GM13976 (cell line): ENCODE measurements around the gene NXPH4.

Experiments used
- DNase-seq: peaks from one replicate; pipeline ENCODE4 v3.0.0; 2012; ENCODE audit warnings: low spot score
- in situ Hi-C: fragments of 300-500 bp; cut with MboI; formaldehyde crosslinking; loops from one replicate; pipeline ENCODE4 v1.12.0; 2022; ENCODE audit warnings: low sequenced_read_pairs, mixed read lengths, inconsistent platforms; ENCODE audit not compliant: unreplicated experiment
- TF ChIP-seq, protein P1 (sequence below): IDR thresholded peaks from 2 replicates; pipeline ENCODE4 v1.5.1; 2012; ENCODE audit warnings: borderline replicate concordance, mild to moderate bottlenecking; ENCODE audit not compliant: insufficient read depth; ENCODE audit errors: extremely low read depth, missing control alignments, control extremely low read depth

The NXPH4 gene

DNA sequence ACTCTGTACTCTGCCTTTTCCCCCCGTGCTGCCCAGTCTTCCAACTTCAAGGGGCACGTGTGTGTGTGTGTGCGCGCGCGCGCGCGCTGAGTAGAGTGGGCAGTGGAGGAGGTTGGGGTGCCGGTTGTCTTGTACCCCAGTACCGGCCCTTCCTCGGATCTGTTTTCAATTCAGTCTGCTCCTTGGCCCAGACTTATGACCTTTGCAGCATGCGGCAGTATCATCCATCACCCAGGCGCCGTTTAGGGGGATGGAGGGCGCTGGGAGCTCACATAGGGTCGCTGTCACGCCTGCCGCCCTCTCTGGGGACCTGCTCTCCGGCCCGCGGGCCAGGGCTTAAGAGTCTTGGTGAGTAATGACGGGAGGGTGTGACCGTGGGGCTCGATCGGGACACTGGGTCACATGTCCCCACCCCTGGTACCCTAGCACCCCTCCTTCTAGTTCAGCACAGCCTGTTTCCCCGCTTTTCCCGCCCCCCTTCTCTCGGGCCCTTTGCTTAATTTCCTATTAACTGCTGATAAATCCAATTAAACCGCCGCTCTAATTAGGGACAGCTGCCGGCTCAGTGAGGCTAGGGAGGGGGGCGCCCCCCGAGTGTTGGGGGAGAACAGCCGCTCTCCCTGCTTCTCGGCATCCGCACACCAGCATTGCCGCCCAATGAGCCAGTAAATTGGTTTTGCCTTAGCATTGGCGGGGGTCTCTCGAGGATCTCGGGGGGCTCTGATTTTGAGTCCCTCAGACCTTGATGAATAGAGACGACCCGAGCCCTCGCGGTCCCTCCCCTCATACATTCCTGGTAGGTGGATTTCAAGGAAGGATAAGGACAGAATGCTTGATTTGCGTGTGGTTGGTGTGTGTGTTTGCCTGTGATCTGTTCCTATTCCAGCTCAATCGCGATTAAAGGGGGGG is 25.1 kb downstream of the NXPH4 start:
- TF ChIP-seq, protein P1, sequence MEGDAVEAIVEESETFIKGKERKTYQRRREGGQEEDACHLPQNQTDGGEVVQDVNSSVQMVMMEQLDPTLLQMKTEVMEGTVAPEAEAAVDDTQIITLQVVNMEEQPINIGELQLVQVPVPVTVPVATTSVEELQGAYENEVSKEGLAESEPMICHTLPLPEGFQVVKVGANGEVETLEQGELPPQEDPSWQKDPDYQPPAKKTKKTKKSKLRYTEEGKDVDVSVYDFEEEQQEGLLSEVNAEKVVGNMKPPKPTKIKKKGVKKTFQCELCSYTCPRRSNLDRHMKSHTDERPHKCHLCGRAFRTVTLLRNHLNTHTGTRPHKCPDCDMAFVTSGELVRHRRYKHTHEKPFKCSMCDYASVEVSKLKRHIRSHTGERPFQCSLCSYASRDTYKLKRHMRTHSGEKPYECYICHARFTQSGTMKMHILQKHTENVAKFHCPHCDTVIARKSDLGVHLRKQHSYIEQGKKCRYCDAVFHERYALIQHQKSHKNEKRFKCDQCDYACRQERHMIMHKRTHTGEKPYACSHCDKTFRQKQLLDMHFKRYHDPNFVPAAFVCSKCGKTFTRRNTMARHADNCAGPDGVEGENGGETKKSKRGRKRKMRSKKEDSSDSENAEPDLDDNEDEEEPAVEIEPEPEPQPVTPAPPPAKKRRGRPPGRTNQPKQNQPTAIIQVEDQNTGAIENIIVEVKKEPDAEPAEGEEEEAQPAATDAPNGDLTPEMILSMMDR: no peak
- in situ Hi-C loops: no loop called here
- no peak for DNase-seq

DNA sequence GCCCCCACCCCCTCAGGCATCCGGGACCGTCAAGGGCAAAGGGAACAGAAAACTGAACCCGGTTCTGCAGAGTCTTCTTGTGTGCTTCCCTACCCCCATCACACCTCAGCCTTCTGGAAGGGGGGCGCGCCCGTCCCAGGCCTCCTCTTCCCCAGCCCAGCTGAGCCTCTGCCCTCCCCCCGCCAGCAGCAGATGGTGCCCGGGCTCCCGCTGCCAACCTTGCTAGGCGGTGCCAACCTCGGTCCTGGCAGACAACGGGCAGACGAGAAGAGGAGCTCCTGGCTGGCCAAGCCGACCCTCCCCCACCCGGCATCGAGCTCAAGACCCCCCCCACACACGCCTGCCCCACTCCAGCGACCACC is 25.7 kb downstream of the NXPH4 start:
- TF ChIP-seq, protein P1: no peak
- in situ Hi-C loops: no loop called here
- DNase-seq: no peak

DNA sequence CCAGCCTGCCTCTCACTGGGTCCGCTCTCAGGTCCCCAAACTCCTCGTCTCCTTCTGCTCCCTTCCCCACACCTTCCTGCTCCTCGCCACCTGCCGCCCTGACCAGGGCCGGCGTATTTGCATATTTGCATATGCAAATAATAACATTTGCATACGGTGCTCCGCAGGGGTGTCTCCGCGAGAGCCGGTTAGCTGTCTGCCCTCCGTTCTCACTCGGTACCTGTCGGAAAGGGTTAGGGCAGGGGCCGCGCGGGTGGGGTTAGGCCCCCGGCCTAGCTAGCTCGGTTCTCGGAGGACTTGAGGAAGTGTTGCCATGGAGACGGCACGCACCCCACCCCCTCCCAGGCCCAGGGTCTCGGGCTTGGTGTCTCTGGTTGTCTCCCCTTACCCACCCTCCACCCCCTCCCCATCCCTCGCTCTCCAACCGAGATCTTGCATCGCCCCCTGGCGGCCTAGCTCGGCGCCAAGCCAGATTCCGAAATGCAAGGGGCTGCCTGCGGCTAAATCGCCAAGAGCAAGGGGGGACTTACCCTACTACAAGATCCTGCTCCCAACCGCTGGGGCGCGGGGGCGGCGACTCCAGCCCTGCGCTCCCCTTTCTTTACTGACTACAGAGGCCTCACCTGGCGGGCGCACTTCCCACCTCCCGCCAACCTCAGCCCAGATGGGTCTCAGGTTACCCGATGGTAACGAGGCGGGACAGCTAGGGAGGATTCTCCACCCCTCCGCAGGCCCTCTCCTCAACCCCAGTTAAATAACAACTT is 26.3 kb downstream of the NXPH4 start:
- in situ Hi-C loops: no loop called here
- DNase-seq: peak; percentile 79
- TF ChIP-seq, protein P1: peak; percentile 73

DNA sequence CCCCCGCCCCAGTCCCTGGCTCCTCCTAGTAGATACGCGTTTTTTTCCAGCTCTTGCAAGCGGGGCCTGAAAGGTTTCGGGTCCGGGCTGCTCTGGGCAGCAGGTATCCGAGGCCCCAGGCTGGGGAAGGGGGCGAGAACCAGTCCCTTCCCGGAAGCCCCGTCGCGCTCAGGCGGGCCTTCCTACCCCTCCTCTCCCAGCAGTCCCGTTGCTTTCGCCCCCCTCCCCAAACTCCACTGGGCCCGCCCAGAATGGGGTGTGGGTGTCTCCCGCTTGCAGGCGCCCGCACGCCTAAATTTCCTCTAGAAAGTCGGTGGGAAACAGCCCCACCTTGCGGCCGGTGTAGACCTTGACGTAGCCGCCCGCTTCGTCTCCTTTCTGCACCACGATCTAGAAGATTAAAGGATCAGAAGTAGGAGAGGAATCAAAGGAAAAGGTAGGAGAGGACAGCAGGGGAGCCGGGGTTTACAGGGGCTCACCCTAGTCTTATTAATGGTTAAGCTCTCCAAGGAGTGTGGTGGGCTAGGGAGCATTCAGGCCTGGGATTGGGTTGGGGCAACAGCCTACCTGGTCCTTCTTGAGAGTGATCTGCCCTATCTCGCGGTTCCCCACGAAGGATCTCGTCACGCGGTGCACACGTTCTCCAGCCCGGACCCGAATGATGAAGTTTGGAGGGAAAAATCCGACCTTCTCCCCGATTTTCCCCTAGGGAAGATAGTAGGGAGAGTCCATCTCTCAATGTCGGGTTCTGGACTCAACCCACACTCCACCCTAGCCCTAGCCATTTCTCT is 27.1 kb downstream of the NXPH4 start:
- in situ Hi-C loops: no loop called here
- peak; percentile 84 for DNase-seq
- TF ChIP-seq, protein P1: peak; percentile 81

DNA sequence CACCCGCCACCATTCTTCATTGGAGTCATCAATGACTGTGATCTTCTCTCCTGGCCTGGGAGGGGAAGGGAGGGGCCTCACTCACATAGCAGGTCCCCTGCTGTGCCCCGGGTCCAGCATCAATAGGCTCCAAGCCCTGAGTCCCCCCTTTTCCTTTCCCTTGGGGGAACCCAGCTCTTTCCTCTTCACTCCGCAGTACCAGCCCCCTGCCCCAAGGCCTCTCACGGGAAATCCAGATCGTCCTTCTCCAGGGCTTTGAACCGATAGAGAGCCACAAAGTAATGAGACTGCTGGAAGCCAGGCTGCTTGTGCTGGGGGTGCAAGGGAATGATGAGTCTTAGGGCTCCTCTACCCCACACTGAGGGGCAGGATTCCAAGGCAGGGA is 27.7 kb downstream of the NXPH4 start:
- DNase-seq: no peak
- TF ChIP-seq, protein P1: no peak
- in situ Hi-C loops: no loop called here

DNA sequence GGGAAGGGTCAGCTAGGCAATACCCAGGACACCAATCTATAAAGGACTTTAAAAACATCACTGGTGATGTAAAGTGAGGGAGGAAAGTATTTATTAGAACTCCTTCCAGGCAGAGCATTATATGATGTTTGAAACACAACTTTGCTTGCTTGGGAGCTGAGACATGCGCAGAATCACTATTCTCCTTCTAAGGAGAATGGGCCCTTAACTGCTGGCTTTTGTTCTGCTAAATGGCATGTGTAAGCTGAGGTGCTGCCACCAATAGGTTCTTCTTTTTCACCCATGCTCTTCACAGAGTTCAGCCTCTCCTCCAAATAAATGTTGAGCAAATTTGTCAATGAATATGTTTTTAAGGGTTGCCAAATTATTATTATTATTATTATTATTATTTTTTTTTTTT is 30.4 kb downstream of the NXPH4 start:
- in situ Hi-C loops: no loop called here
- DNase-seq: no peak
- TF ChIP-seq, protein P1: no peak
